Measurements from ENCODE around the gene PRKCE. TPM values are rescaled to one million over a fixed set of nuclear protein-coding genes. Genes with fewer than 3 reads are reported as not detected.

The PRKCE gene
- total RNA-seq, 1 donor from 2014 or later = 18.4 TPM

GRCh38 chr2:46167406-46167805, 515.9 kb downstream of the PRKCE start:
- H3K36me3 Mint-ChIP-seq = no peaks in the 10 kb centered on the region
- H3K4me1 Mint-ChIP-seq = peaks cover 45% of the 10 kb centered on the region
- H3K9me3 Mint-ChIP-seq = no peaks in the 10 kb centered on the region
- no peak for DNase-seq (ENCODE audit: low spot score in 2 of 2, unreplicated experiment in 2 of 2)
- TF ChIP-seq CTCF (IDR thresholded peaks at IDR 0.05; ENCODE audit: unreplicated experiment) = no peak
- no peak overlapping the region for H3K4me3 Mint-ChIP-seq
- no peaks in the 10 kb centered on the region for H3K27me3 Mint-ChIP-seq (ENCODE audit: low read depth)
- H3K27ac Mint-ChIP-seq = no peak overlapping the region

GRCh38 chr2:46167924-46168323, 516.4 kb downstream of the PRKCE start:
- no peaks in the 10 kb centered on the region for H3K27me3 Mint-ChIP-seq (ENCODE audit: low read depth)

GRCh38 chr2:46169467-46169866, 518.0 kb downstream of the PRKCE start:
- H3K36me3 Mint-ChIP-seq = no peaks in the 10 kb centered on the region

More at GRCh38 chr2:46167924-46168323, 516.4 kb downstream of the PRKCE start:
- H3K4me1 Mint-ChIP-seq = peaks cover 45% of the 10 kb centered on the region
- TF ChIP-seq CTCF (IDR thresholded peaks at IDR 0.05; ENCODE audit: unreplicated experiment) = no peak
- H3K27ac Mint-ChIP-seq = no peak overlapping the region
- H3K9me3 Mint-ChIP-seq = no peaks in the 10 kb centered on the region
- no peak overlapping the region for H3K4me3 Mint-ChIP-seq
- H3K36me3 Mint-ChIP-seq = no peaks in the 10 kb centered on the region
- no peak for DNase-seq (ENCODE audit: low spot score in 2 of 2, unreplicated experiment in 2 of 2)

GRCh38 chr2:46170026-46170425, 518.6 kb downstream of the PRKCE start:
- Mint-ChIP-seq H3K4me1 (peaks cover 41% of the 10 kb centered on the region), H3K9me3 (no peaks in the 10 kb centered on the region), H3K4me3 (no peak overlapping the region), H3K27me3 (ENCODE audit: low read depth) (no peaks in the 10 kb centered on the region), H3K36me3 (no peaks in the 10 kb centered on the region), H3K27ac (no peak overlapping the region)
- no peak for TF ChIP-seq CTCF (IDR thresholded peaks at IDR 0.05; ENCODE audit: unreplicated experiment)
- no peak for DNase-seq (ENCODE audit: low spot score in 2 of 2, unreplicated experiment in 2 of 2)

More at GRCh38 chr2:46169467-46169866, 518.0 kb downstream of the PRKCE start:
- no peak for TF ChIP-seq CTCF (IDR thresholded peaks at IDR 0.05; ENCODE audit: unreplicated experiment)
- no peak overlapping the region for H3K4me3 Mint-ChIP-seq
- H3K27ac Mint-ChIP-seq = peak overlapping the region; percentile 44
- no peaks in the 10 kb centered on the region for H3K27me3 Mint-ChIP-seq (ENCODE audit: low read depth)
- DNase-seq (ENCODE audit: low spot score in 2 of 2, unreplicated experiment in 2 of 2) = no peak
- no peaks in the 10 kb centered on the region for H3K9me3 Mint-ChIP-seq
- H3K4me1 Mint-ChIP-seq = peaks cover 44% of the 10 kb centered on the region

- Mint-ChIP-seq H3K27me3 (ENCODE audit: low read depth) (no peaks in the 10 kb centered on the region), H3K4me1 (peaks cover 39% of the 10 kb centered on the region), H3K9me3 (no peaks in the 10 kb centered on the region), H3K27ac (no peak overlapping the region), H3K4me3 (no peak overlapping the region), H3K36me3 (no peaks in the 10 kb centered on the region)
- no peak for DNase-seq (ENCODE audit: low spot score in 2 of 2, unreplicated experiment in 2 of 2)
- no peak for TF ChIP-seq CTCF (IDR thresholded peaks at IDR 0.05; ENCODE audit: unreplicated experiment)
Measured at GRCh38 chr2:46170611-46171350, 519.3 kb downstream of the PRKCE start.

Measured in mesothelial cell of epicardium (in vitro differentiated cells).